Liver (tissue), 9 donors: ENCODE data around the gene THAP7. TPM values are rescaled to one million over a fixed set of nuclear protein-coding genes. Genes with fewer than 3 reads are reported as not detected.
"Not testable (repeated sequence)": the region's sequence is repeated elsewhere in the genome, so short reads cannot be mapped to it uniquely, and the experiment has no call there.

Experiments used
- DNase-seq: peaks from one replicate; pipeline ENCODE4 v3.0.0-alpha.2; 2017; ENCODE audit warnings: low spot score
- H3K27ac ChIP-seq, 2 donors: one replicate each; pipeline ENCODE4 v1.7.0; 2013; ENCODE audit warnings: inconsistent platforms in 2 of 2, low read length in 2 of 2, control low read depth in 1 of 2, low read depth in 1 of 2, mild to moderate bottlenecking in 1 of 2
- H3K27me3 ChIP-seq, 4 donors: one replicate each; pipeline versions ENCODE4 v1.6.1 to v1.7.0; 2013; ENCODE audit warnings: low read length in 3 of 4, inconsistent platforms in 1 of 4, mild to moderate bottlenecking in 1 of 4, moderate library complexity in 1 of 4; ENCODE audit not compliant: control insufficient read depth in 4 of 4, insufficient read depth in 4 of 4
- H3K36me3 ChIP-seq, 4 donors: one replicate each; pipeline versions ENCODE4 v1.6.1 to v1.7.0; 2013; ENCODE audit warnings: low read length in 3 of 4, mild to moderate bottlenecking in 3 of 4, low read depth in 1 of 4, moderate library complexity in 1 of 4; ENCODE audit not compliant: control insufficient read depth in 4 of 4, insufficient read depth in 3 of 4
- H3K4me1 ChIP-seq, 4 donors: one replicate each; pipeline versions ENCODE4 v1.6.1 to v1.7.0; 2013; ENCODE audit warnings: low read length in 3 of 4, mild to moderate bottlenecking in 3 of 4, moderate library complexity in 1 of 4; ENCODE audit not compliant: control insufficient read depth in 4 of 4, insufficient read depth in 4 of 4
- H3K4me3 ChIP-seq, 3 donors: one replicate each; pipeline versions ENCODE4 v1.6.1 to v1.7.0; 2013; ENCODE audit warnings: low read length in 3 of 3, control low read depth in 1 of 3, low read depth in 1 of 3, mild to moderate bottlenecking in 1 of 3
- H3K9ac ChIP-seq, 2 donors: one replicate each; pipeline ENCODE4 v1.7.0; 2013; ENCODE audit warnings: low read length in 2 of 2, mild to moderate bottlenecking in 2 of 2, moderate library complexity in 2 of 2, control low read depth in 1 of 2, low read depth in 1 of 2
- H3K9me3 ChIP-seq, 4 donors: one replicate each; pipeline versions ENCODE4 v1.6.1 to v1.7.0; 2013; ENCODE audit warnings: low read length in 3 of 4; ENCODE audit not compliant: control insufficient read depth in 4 of 4
- ATF3 ChIP-seq: IDR thresholded peaks from 2 replicates; pipeline ENCODE4 v1.6.1; 2016; ENCODE audit warnings: antibody characterized with exemption
- CTCF ChIP-seq: fragments of 150-350 bp; IDR thresholded peaks from 2 replicates; pipeline ENCODE4 v1.5.1; 2017; ENCODE audit warnings: improper control_type of control experiment, low read depth, low read length; ENCODE audit not compliant: missing input control
- FOXA1 ChIP-seq: IDR thresholded peaks from 2 replicates; pipeline ENCODE4 v1.6.1; 2016; ENCODE audit warnings: antibody characterized with exemption
- JUND ChIP-seq, 2 donors: IDR thresholded peaks; 2 replicates each; pipeline ENCODE4 v1.6.1; 2016; ENCODE audit warnings: antibody characterized with exemption in 2 of 2
- NR2F2 ChIP-seq: IDR thresholded peaks from 2 replicates; pipeline ENCODE4 v1.6.1; 2016; ENCODE audit warnings: antibody characterized with exemption
- SP1 ChIP-seq: IDR thresholded peaks from 2 replicates; pipeline ENCODE4 v1.6.1; 2018; ENCODE audit warnings: antibody characterized with exemption, mild to moderate bottlenecking
- WGBS: extraction: QIAGEN DNeasy Blood & Tissue Kit; methylation state at CpG from one replicate; pipeline ENCODE4 v1.1.7; 2013; 5-methylcytosine and 5-hydroxymethylcytosine counted together
- polyA plus RNA-seq, 2 donors: library from polyadenylated mRNA; stranded (reverse) in 1 of 2; unstranded in 1 of 2; fragments of 200-250 nt in 1 of 2; fragments of >200 nt in 1 of 2; fragmentation: Nextera tagmentation in 1 of 2; extraction: Ambion mirVana in 1 of 2; gene quantifications; one replicate each; pipeline versions ENCODE4 v1.2.1 to v1.2.3, GENCODE V29; 2013 to 2015
- total RNA-seq, 2 donors: library from RNA; depleted of rRNA; stranded (reverse); fragments of >200 nt; gene quantifications; one replicate each; pipeline ENCODE4 v1.2.3, GENCODE V29; 2014
- donor health status: healthy.
- donor health status: healthy.
- donor health status: healthy.
- donor health status: healthy.
- donor health status: healthy.

Gene THAP7
- total and polyA plus RNA-seq, 4 donors: 10.4 to 21.9 (median 19.4) TPM

- TF ChIP-seq ATF3: no peak
- TF ChIP-seq NR2F2: no peak
- no peak for TF ChIP-seq CTCF
- no peak for TF ChIP-seq FOXA1
These were observed 49.4 kb upstream of the THAP7 start (continued) for GRCh38 chr22:21051145-21051830.

- not testable (repeated sequence) for H3K9ac ChIP-seq, H3K27ac ChIP-seq, H3K36me3 ChIP-seq, H3K4me3 ChIP-seq, H3K9me3 ChIP-seq, H3K27me3 ChIP-seq, DNase-seq
- peaks cover 3 to 12% (median 5%) of the 10 kb centered on the region in 4 donors for H3K4me1 ChIP-seq
- 79% methylated on average over 6 of the region's 12 CpGs for WGBS
These were observed 47.0 kb upstream of the THAP7 start for GRCh38 chr22:21048965-21049364.

- H3K9ac ChIP-seq, H3K9me3 ChIP-seq, DNase-seq, H3K36me3 ChIP-seq, H3K27me3 ChIP-seq, H3K4me3 ChIP-seq, H3K27ac ChIP-seq: not testable (repeated sequence)
- WGBS: 86% methylated on average over 5 of the region's 5 CpGs
- H3K4me1 ChIP-seq: peaks cover 3 to 12% (median 5%) of the 10 kb centered on the region in 4 donors
These were observed 46.5 kb upstream of the THAP7 start for GRCh38 chr22:21048448-21048847.

GRCh38 chr22:21047730-21048129 is 45.8 kb upstream of the THAP7 start:
- TF ChIP-seq CTCF (no peak), SP1 (no peak), JUND (IDR thresholded peaks at IDR 0.05) (no peak)
- Histone ChIP-seq H3K9me3 (no peaks in the 10 kb centered on the region), H3K9ac (no peak overlapping the region), H3K27ac (no peak overlapping the region), H3K4me3 (no peak overlapping the region), H3K36me3 (no peaks in the 10 kb centered on the region), H3K4me1 (peaks cover 3 to 12% (median 5%) of the 10 kb centered on the region in 4 donors), H3K27me3 (no peaks in the 10 kb centered on the region)
- 83% methylated on average over 7 of the region's 7 CpGs for WGBS
- no peak for DNase-seq
